Nephron (organoid): Measurements from ENCODE around the gene PPP1R14C.

Experiments used
- H3K27ac Mint-ChIP-seq, 3 experiments: 2 replicates each; pipeline ENCODE4 v1.8.0; 2020; ENCODE audit warnings: mixed read lengths in 3 of 3, mild to moderate bottlenecking in 2 of 3, moderate library complexity in 1 of 3
- H3K27me3 Mint-ChIP-seq: 2 replicates; pipeline ENCODE4 v1.8.0; 2021; ENCODE audit warnings: low read depth, mild to moderate bottlenecking, moderate library complexity, mixed read lengths
- H3K36me3 Mint-ChIP-seq: 2 replicates; pipeline ENCODE4 v1.8.0; 2020; ENCODE audit warnings: low read depth, mixed read lengths
- H3K4me1 Mint-ChIP-seq: 2 replicates; pipeline ENCODE4 v1.8.0; 2020; ENCODE audit warnings: mixed read lengths
- H3K4me3 Mint-ChIP-seq, 3 experiments: 2 replicates each; pipeline ENCODE4 v1.8.0; 2020; ENCODE audit warnings: mild to moderate bottlenecking in 3 of 3, mixed read lengths in 3 of 3, moderate library complexity in 2 of 3
- H3K9me3 Mint-ChIP-seq: 2 replicates; pipeline ENCODE4 v1.8.0; 2020; ENCODE audit warnings: mixed read lengths
- CTCF ChIP-seq, 3 experiments: fragments of 200-600 bp; sonication (generic); IDR thresholded peaks; one replicate each; pipeline ENCODE4 v1.5.0; 2021; ENCODE audit warnings: antibody characterized with exemption in 3 of 3; ENCODE audit not compliant: unreplicated experiment in 3 of 3

The PPP1R14C gene

GRCh38 chr6:150209415-150209814, 66.6 kb downstream of the PPP1R14C start:
- TF ChIP-seq CTCF (IDR thresholded peaks at IDR 0.05; ENCODE audit: unreplicated experiment in 3 of 3): no peak

GRCh38 chr6:150211700-150212511, 69.1 kb downstream of the PPP1R14C start:
- no peak overlapping the region for H3K4me3 Mint-ChIP-seq
- peaks cover 4% of the 10 kb centered on the region for H3K4me1 Mint-ChIP-seq
- peaks cover 19% of the 10 kb centered on the region for H3K27me3 Mint-ChIP-seq
- no peaks in the 10 kb centered on the region for H3K36me3 Mint-ChIP-seq
- H3K27ac Mint-ChIP-seq: no peak overlapping the region
- no peaks in the 10 kb centered on the region for H3K9me3 Mint-ChIP-seq
- TF ChIP-seq CTCF (IDR thresholded peaks at IDR 0.05; ENCODE audit: unreplicated experiment in 3 of 3): no peak

More at GRCh38 chr6:150209415-150209814, 66.6 kb downstream of the PPP1R14C start:
- Mint-ChIP-seq H3K4me3 (no peak overlapping the region), H3K4me1 (peaks cover 8% of the 10 kb centered on the region), H3K27me3 (peaks cover 25% of the 10 kb centered on the region), H3K9me3 (peaks cover 3% of the 10 kb centered on the region), H3K27ac (no peak overlapping the region), H3K36me3 (no peaks in the 10 kb centered on the region)

GRCh38 chr6:150212778-150213177, 69.9 kb downstream of the PPP1R14C start:
- no peak overlapping the region for H3K4me3 Mint-ChIP-seq
- no peaks in the 10 kb centered on the region for H3K9me3 Mint-ChIP-seq
- TF ChIP-seq CTCF (IDR thresholded peaks at IDR 0.05; ENCODE audit: unreplicated experiment in 3 of 3): no peak
- peak overlapping the region in 1 of 3 experiments; percentile 2 for H3K27ac Mint-ChIP-seq
- H3K4me1 Mint-ChIP-seq: peaks cover 4% of the 10 kb centered on the region
- H3K27me3 Mint-ChIP-seq: peaks cover 19% of the 10 kb centered on the region
- H3K36me3 Mint-ChIP-seq: no peaks in the 10 kb centered on the region

- Mint-ChIP-seq H3K4me3 (no peak overlapping the region), H3K4me1 (peaks cover 4% of the 10 kb centered on the region), H3K9me3 (no peaks in the 10 kb centered on the region), H3K36me3 (no peaks in the 10 kb centered on the region), H3K27me3 (peaks cover 19% of the 10 kb centered on the region), H3K27ac (no peak overlapping the region)
- no peak for TF ChIP-seq CTCF (IDR thresholded peaks at IDR 0.05; ENCODE audit: unreplicated experiment in 3 of 3)
These were observed 70.5 kb downstream of the PPP1R14C start for GRCh38 chr6:150213301-150213700.

- Mint-ChIP-seq H3K36me3 (no peaks in the 10 kb centered on the region), H3K4me1 (peaks cover 4% of the 10 kb centered on the region), H3K9me3 (no peaks in the 10 kb centered on the region), H3K27ac (no peak overlapping the region), H3K27me3 (peaks cover 19% of the 10 kb centered on the region), H3K4me3 (no peak overlapping the region)
- no peak for TF ChIP-seq CTCF (IDR thresholded peaks at IDR 0.05; ENCODE audit: unreplicated experiment in 3 of 3)
These were observed 71.5 kb downstream of the PPP1R14C start for GRCh38 chr6:150214310-150214709.
